Endothelial cell of umbilical vein (primary cell): Measurements from ENCODE around the gene KIAA1210.

Experiments used
- CTCF ChIP-seq, 2 donors: IDR thresholded peaks; 1 replicate in 1 of 2; 2 replicates in 1 of 2; pipeline ENCODE4 v1.5.1; 2011; ENCODE audit warnings: low read length in 2 of 2, mild to moderate bottlenecking in 2 of 2, moderate library complexity in 2 of 2, control low read depth in 1 of 2, inconsistent platforms in 1 of 2, low read depth in 1 of 2; ENCODE audit not compliant: insufficient read depth in 1 of 2; ENCODE audit errors: extremely low read depth in 1 of 2
- EZH2 ChIP-seq: IDR thresholded peaks from 2 replicates; pipeline ENCODE4 v1.6.1; 2012; ENCODE audit warnings: borderline replicate concordance, low read depth, mild to moderate bottlenecking, moderate library complexity, low read length, inconsistent platforms; ENCODE audit not compliant: severe bottlenecking
- FOS ChIP-seq: IDR thresholded peaks from 2 replicates; pipeline ENCODE4 v1.6.1; 2011; ENCODE audit warnings: mild to moderate bottlenecking, low read length, moderate library complexity, borderline replicate concordance; ENCODE audit not compliant: insufficient read depth
- GATA2 ChIP-seq: IDR thresholded peaks from 2 replicates; pipeline ENCODE4 v1.7.0; 2011; ENCODE audit warnings: low read depth, mild to moderate bottlenecking, moderate library complexity, mixed read lengths, low read length; ENCODE audit not compliant: insufficient read length, insufficient read depth
- JUN ChIP-seq: IDR thresholded peaks from 2 replicates; pipeline ENCODE4 v1.6.1; 2011; ENCODE audit warnings: borderline replicate concordance, low read depth; ENCODE audit not compliant: insufficient read length, insufficient read depth
- MAX ChIP-seq: IDR thresholded peaks from 2 replicates; pipeline ENCODE4 v1.6.1; 2011; ENCODE audit not compliant: insufficient read depth, insufficient read length
- MYC ChIP-seq: IDR thresholded peaks from one replicate; pipeline ENCODE4 v1.6.1; 2011; ENCODE audit warnings: mild to moderate bottlenecking, low read depth, low read length
- POLR2A ChIP-seq: IDR thresholded peaks from 2 replicates; pipeline ENCODE4 v1.6.1; 2012; ENCODE audit warnings: low read depth, mild to moderate bottlenecking, control low read depth, low read length
- POLR2AphosphoS5 ChIP-seq: IDR thresholded peaks from 2 replicates; pipeline ENCODE4 v1.6.1; 2012; ENCODE audit warnings: low read depth, mild to moderate bottlenecking, control low read depth, low read length, moderate library complexity; ENCODE audit not compliant: insufficient read depth

- TF ChIP-seq EZH2 (no peak), POLR2A (no peak), CTCF (IDR thresholded peaks at IDR 0.05; ENCODE audit: extremely low read depth in 1 of 2, insufficient read depth in 1 of 2, low read depth in 1 of 2, low read length in 2 of 2) (no peak), POLR2AphosphoS5 (no peak), GATA2 (no peak), JUN (no peak), MAX (no peak), MYC (no peak), FOS (no peak)
These were observed 53.7 kb downstream of the KIAA1210 start for GRCh38 chrX:119073911-119074310.
